NCI-H2029 treated with DMSO at 0.1 percent for 48 hours (cell line): ENCODE data around the gene IL20RA.
"Not testable (repeated sequence)": the region's sequence is repeated elsewhere in the genome, so short reads cannot be mapped to it uniquely, and the experiment has no call there.

Experiments used
- DNase-seq: peaks from one replicate; lab custom pipeline; 2025; lab: John Stamatoyannopoulos, UW

The IL20RA gene

DNA sequence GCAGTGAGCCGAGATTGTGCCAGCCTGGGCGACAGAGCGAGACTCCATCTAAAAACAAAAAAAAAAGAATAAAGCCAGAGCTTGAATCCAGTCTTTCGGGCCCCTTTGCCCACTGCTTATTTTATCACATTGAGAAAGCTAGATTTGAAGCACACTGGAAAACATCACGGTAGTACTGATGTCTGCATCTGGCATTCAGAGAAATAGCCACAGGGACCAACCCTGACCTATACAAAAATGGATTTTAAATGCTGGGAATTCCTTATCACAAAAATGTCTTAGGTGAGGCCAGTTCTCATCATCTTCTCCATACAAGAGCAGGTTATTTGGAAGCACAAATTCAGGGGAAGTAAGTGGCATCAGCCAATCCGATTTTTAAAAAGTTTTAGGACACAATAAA lies 73.2 kb downstream of the IL20RA start:
- DNase-seq = no peak

- DNase-seq = no peak
Measured at GRCh38 chr6:136969930-136970329, 74.8 kb downstream of the IL20RA start.

DNA sequence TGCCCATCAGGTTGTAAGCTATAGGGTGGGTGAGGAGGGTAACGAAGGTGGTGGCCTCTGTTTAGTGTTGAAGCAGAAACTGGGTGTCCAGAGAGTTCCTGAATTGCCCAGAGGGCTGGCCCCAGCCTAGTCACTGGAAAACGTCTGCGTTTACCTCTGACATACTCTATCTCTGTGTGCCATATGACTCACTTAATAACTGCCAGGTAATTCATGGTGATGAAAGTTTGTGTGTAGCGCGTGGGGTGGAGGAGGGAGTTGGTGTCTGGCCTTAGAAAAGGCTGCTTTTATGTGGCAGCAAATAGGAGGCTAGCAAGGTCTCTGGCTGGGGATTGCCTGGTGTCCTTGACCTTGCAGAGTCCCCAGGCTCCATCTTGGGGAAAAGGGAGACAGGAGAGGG lies 75.3 kb downstream of the IL20RA start:
- no peak for DNase-seq

GRCh38 chr6:136968837-136969236 lies 75.9 kb downstream of the IL20RA start:
- no peak for DNase-seq

DNA sequence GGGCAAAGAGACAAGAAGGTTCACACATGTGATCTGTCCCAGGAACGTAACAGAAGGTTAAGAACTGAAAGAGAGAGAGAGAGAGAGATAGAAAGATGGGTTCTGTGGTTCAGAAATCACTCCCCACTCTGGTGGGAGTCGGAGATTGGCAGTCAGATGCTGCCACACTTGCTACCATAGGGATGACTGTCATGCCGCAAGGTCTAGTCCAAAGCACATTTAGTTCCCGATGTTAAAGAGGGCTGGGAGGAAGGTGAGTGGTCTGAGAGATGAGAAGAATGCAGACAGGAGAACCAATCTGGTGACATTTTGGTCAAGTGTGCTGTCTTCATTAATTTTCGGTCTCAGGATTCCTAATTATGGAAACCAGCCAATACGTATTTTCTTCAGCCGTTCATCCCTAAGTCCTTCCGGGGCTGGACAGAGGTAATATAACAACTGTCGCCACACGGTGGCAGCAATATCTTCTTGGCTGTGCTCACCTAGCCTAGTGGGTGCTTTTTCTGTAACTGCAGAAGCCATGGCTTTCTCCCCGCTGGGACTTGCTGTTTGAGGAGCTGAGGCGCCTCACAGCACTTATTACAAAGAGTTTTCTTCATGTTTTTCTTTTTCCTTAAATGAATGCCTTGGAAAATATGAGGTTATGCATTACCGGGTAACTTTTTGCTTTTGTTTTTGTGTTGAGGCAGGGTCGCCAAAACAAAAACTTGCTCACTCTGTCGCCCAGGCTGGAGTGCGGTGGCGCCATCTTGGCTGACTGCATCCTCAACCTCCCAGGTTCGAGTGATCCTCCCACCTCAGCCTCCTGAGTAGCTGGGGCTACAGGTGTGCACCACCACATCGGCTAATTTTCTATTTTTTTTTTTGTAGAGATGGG lies 76.7 kb downstream of the IL20RA start:
- DNase-seq = peak; percentile 19

- no peak for DNase-seq
Measured at GRCh38 chr6:136964398-136964797, 80.4 kb downstream of the IL20RA start.

DNA sequence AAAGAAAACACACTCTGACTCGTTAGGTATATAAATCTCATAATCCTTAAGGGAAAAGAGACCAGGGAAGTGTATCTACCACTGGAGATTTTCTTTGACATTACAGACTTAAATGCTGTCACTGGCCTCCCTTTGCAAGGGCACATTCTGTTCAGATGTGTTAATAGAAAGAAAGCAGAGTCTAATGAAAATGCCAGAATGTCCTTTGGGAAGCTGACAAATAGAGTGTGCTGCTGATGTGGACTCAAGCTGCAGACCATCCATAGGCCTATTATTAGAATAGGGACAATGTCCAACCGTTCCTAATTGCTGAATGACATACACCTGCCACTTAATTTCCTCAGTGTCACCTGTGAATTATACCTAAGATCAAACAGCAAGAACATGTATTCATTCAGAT lies 81.5 kb downstream of the IL20RA start:
- no peak for DNase-seq

DNA sequence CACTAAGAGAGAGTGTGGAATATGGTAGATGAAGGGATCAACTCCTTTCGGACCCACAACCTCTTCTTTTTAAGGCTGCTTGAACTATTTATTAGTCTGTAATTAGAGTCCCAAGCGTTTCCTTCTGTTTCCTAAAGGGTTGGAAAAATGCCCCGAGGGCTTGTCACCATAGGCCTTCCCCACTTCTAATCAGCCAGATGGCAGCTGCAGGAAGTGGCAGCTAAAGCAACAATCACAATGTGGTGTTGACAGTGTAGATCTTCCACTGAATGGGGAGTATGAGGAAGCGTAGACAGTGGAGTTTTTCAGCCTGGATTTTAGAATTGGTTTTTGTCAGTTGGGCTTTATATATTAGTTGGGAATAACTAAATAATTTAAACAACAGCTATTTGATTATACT lies 82.1 kb downstream of the IL20RA start:
- peak; percentile 86 for DNase-seq

- DNase-seq = peak; percentile 77
Measured at GRCh38 chr6:136961848-136962247, 82.9 kb downstream of the IL20RA start.

GRCh38 chr6:136960781-136961180 lies 84.0 kb downstream of the IL20RA start:
- no peak for DNase-seq

- DNase-seq = not testable (repeated sequence)
Measured at GRCh38 chr6:136959935-136960334, 84.8 kb downstream of the IL20RA start.

- peak; percentile 47 for DNase-seq
Measured at GRCh38 chr6:136959471-136959891, 85.3 kb downstream of the IL20RA start.

DNA sequence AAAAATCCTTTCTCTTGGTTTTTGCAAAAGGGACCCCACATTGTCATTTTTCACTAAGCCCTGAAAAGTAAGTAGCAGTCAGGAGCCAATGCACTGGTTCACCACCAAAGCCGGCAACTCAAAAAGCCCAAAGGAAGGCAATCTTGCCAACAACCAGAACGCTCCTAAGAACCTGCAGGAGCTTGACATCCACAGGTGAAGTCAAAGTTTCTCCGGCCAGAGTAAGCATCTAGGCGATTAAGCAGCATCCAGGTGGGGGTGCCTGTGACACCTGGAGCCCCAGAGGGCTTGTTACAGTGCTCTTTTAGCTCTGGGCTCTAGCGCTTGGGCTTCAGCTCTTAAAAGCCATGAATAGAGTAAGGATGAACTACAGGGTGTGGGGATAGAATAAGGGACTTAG lies 86.6 kb downstream of the IL20RA start:
- no peak for DNase-seq

- no peak for DNase-seq
Measured at GRCh38 chr6:136956590-136957544, 87.9 kb downstream of the IL20RA start.

DNA sequence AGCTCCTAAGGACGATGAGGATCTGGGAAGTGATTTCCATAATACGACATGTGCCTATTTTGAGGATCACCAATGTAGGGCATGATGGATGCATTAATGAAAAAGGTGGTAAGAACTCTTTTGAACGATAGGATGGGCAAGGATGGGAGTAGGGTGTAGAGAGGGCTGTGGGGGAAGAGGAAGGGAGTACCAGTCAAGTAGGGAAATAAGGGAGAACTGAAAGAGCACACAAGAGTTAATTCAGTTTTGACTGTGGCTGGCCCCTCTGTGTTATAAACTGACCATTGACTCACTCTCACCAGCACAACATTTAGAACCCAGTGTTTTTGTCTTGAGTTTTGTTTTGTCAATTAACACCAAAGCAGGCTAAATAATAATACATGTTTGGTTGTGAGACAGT lies 89.6 kb downstream of the IL20RA start:
- no peak for DNase-seq

GRCh38 chr6:136952714-136953260 lies 92.0 kb downstream of the IL20RA start:
- peak; percentile 14 for DNase-seq

DNA sequence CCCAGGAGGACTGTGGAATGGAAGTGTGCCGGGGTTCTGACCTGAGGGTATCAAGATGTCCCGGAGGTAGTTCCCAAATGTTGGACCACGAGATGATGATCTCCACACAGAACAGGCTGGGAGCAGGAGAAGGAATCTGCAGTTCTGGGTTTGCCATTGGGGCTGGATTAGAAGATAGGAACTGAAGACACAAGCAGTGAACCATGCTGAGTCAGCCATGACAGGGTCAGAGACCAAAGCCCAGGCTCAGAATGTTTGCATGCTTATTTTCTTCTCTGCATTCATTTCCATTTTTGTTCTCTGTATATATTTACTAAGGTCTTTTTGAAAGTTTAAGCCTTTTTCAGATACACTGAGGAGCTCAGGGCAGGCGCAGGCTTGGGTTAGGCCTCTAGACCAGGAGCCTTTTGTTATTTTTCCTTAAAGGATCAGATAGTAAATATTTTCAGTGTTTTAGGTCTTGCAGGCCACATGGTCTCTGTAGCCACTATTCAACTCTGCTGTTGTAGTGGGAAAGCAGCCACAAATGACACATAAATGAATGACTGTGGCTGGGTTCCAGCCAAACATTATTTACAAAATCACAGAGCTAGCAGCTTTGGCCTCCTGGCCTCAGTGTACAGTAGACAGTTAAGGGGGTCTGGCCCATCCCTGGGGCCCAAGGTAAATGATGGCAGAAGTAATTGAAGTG lies 94.2 kb downstream of the IL20RA start:
- no peak for DNase-seq
